GM19328 (cell line): ENCODE measurements around the gene HMGN4.
A peak's percentile ranks its signal among the peaks of the same experiment; 100 is the strongest.

Source experiments
- ATAC-seq: cut with Tn5 transposase; IDR thresholded peaks from one replicate; pipeline ENCODE4 v1.9.1; 2021; ENCODE audit warnings: mild to moderate bottlenecking, moderate library complexity; ENCODE audit not compliant: unreplicated experiment

HMGN4 gene

GRCh38 chr6:26576929-26577719 is 39.0 kb downstream of the HMGN4 start:
- no peak for ATAC-seq

DNA sequence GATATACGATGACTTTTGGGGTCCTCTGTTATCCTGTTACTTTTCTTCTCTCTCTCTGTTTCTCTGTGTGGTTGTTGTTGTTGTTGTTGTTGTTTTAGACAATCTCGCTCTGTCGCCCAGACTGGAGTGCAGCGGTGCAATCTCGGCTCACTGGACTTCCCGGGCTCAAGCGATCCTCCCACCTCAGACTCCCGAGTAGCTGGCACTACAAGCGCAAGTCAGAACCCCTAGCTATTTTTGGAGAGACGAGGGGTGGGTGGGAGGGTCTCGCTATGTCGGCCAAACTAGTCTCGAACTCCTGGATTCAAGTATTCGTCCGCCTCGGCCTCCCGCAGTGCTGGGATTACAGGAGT is 39.5 kb downstream of the HMGN4 start:
- ATAC-seq: no peak

- ATAC-seq: no peak
Observed at GRCh38 chr6:26578279-26578678, 40.1 kb downstream of the HMGN4 start.

DNA sequence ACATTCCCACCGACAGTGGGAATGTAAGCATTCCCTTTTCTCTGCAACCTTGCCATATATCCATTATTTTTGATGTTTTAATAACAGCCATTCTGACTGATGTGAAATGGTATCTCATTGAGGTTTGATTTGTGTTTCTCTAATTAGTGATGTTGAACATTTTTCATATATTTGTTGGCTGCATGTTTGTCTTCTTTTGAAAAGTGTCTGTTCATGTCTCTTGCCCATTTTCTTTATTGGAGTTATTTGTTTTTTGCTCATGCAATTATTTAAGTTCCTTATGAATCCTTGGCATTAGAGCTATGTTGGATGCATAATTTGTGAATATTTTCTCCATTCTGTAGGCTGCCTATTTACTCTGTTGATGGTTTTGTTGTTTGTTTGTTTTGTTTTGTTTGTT is 40.6 kb downstream of the HMGN4 start:
- ATAC-seq: no peak

GRCh38 chr6:26581164-26581915 is 43.2 kb downstream of the HMGN4 start:
- no peak for ATAC-seq

GRCh38 chr6:26588965-26589364 is 50.8 kb downstream of the HMGN4 start:
- ATAC-seq: no peak

- ATAC-seq: no peak
Observed at GRCh38 chr6:26592649-26593048, 54.5 kb downstream of the HMGN4 start.

- ATAC-seq: no peak
Observed at GRCh38 chr6:26593278-26594130, 55.3 kb downstream of the HMGN4 start.

GRCh38 chr6:26594131-26594498 is 55.9 kb downstream of the HMGN4 start:
- no peak for ATAC-seq

DNA sequence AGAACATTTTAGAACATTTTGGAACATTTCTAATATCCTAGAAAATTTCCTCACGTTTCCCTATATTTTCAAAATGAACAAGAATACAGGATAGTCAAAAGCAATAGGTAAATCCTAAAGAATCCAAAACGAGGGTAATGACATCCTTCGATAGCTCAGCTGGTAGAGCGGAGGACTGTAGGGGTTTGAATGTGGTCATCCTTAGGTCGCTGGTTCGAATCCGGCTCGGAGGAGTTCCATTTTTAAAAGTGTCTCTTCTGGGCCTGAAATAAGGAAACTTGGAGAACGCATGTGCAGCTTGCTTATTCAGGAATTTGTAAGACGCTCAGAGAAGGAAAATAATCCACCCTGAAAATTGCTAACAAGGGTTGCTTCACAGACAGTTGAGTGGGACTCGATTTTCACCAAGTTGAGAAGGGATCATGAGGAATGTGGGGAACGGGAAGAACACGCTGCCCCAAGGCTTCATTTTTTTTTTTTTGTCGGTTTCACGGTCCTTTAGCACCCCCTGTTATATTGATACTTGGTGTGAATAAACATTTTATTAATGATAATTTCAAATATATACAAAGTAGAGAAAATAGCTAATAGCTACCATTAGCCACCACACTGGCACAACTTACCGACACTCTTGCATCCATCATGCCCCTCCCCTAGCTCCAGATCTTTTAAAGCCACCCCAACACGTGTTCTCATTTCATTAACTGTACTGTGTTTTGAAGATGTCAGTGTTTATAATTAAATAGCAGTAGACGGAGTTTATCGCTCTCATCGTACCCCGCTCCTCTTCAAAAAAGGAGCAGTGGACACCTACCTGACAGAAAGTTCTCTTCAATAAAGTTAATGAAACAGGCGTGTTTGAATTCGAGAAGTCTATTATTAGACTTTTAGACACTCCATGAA is 56.8 kb downstream of the HMGN4 start:
- no peak for ATAC-seq

GRCh38 chr6:26595669-26596269 is 57.6 kb downstream of the HMGN4 start:
- ATAC-seq: peak; percentile 52
